ENCODE data around the gene DGKZ.

Gene DGKZ

DNA sequence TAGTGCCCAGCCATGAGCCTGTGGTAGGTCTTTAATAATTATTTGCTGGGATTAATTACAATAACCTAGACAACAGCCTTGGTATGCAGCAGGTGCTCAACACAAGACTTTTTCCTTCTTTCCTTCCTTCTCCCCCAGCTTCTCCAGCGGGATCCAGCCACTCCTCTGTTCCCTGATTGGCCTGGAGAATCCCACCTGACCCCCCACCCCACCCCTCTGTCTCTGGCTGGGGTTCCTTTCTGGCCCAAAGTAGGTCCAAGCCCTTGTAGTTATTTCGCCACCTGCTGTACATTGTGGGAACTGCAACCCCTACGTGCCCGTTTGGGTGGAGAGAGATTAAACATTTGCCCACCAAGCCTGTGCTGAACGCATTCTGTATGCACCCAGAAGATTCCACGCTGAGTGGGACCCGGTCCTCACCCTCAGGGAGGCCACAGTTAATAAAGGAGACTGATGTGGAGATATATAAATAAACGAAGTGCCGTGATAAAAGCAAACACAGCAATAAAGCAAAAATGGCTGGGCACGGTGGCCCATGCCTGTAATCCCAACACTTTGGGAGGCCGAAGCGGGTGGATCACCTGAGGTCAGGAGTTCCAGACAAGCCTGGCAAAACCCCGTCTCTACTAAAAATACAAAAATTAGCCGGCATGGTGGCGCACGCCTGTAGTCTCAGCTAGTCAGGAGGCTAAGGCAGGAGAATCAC lies 32.1 kb upstream of the DGKZ start:
- TF ChIP-seq CTCF (IDR thresholded peaks at IDR 0.05; ENCODE audit: low read depth, low read length, missing control alignments): peak; percentile 94
- no peak overlapping the region for H3K4me3 ChIP-seq (ENCODE audit: low read depth, low read length)
- peak; percentile 41 for DNase-seq (ENCODE audit: low read depth)

DNA sequence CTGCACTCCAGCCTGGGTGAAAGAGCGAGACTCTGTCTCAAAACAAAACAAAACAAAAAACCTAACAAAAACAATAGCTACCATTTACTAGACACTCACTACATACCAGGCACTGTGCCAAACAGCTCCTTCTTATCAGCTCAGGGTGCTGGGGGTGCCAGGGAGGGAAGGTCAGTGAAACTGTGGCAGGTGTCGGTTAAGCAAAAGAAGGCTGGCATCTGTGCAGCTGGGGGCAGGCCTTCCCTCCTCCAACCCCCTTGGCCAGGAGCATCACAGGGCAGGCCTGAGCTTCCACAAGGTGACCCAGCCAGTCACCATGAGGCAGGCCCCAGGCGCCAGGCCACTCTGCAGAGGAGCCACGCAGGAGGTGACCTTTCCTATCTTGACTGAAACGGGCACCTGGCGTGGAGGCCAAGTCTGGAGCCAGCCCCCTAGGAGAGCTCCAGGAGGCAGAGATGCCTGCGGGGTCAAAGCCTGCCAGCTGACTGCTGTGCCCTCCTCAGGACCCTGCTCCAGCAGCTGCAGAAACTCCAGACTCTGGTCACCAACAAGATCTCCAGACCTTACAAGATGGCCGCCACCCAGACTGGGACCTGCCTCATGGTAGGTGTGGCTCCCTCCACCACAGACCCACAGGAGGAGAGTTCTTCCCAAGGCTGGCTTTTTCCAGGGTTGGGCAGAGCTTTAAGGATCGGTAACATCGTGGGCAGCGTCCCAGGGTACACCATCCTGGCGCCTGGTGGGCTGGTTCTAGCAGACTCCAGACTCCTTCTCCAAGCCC lies 31.3 kb upstream of the DGKZ start:
- no peak overlapping the region for H3K4me3 ChIP-seq (ENCODE audit: low read depth, low read length)
- DNase-seq (ENCODE audit: low read depth): no peak
- TF ChIP-seq CTCF (IDR thresholded peaks at IDR 0.05; ENCODE audit: low read depth, low read length, missing control alignments): no peak

GRCh38 chr11:46319074-46319453 lies 28.2 kb upstream of the DGKZ start:
- H3K4me3 ChIP-seq (ENCODE audit: low read depth, low read length): no peak overlapping the region
- no peak for DNase-seq (ENCODE audit: low read depth)
- no peak for TF ChIP-seq CTCF (IDR thresholded peaks at IDR 0.05; ENCODE audit: low read depth, low read length, missing control alignments)

DNA sequence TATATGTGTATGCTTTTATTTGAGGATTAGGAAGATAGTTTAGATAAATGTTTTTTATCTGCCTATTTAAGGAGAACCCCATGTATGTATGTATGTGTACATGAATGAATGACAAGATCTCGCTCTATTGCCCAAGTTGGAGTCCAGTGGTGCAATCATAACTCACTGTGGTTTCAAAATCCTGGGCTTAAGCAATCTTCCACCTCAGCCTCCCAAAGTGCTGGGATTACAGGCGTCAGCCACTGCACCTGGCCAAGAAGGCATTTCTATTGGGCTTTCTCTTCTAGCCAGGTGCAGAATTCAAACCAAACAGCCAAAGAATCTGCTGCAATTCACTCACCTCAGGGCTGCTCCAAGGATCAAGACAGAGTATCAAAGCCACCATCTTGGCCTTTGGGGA lies 25.5 kb upstream of the DGKZ start:
- DNase-seq (ENCODE audit: low read depth): no peak
- H3K4me3 ChIP-seq (ENCODE audit: low read depth, low read length): no peak overlapping the region
- TF ChIP-seq CTCF (IDR thresholded peaks at IDR 0.05; ENCODE audit: low read depth, low read length, missing control alignments): no peak

- no peak for DNase-seq (ENCODE audit: low read depth)
- peak; percentile 49 for TF ChIP-seq CTCF (IDR thresholded peaks at IDR 0.05; ENCODE audit: low read depth, low read length, missing control alignments)
- H3K4me3 ChIP-seq (ENCODE audit: low read depth, low read length): no peak overlapping the region
Observed at GRCh38 chr11:46322759-46323158, 24.5 kb upstream of the DGKZ start.

DNA sequence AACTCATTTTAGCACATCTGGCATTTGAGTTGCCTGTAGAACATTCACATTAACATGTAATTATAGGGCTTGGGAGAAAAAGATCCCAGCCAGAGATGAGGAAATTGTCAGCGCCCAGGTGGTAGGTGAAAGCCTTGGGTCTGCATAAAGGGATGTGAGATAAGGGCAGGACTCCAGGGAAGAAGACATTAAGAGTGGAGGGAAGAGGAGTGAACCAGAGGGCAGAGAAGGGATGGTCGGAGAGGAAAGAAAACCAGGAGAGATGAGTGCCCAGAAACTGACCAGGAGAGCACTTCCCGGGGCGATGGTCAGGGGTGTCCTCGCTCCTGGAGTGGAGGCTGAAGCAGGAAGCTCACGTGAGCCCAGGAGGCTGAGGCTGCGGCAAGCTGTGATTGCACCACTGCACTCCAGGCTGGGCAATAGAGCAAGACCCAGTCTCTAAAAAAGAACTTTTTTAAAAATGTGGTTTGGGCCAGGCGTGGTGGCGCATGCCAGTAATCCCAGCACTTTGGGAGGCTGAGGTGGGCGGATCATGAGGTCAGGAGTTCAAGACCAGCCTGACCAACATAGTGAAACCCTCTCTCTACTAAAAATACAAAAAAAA lies 20.3 kb upstream of the DGKZ start:
- DNase-seq (ENCODE audit: low read depth): no peak
- no peak overlapping the region for H3K4me3 ChIP-seq (ENCODE audit: low read depth, low read length)
- TF ChIP-seq CTCF (IDR thresholded peaks at IDR 0.05; ENCODE audit: low read depth, low read length, missing control alignments): no peak
